DND-41 (cell line): ENCODE results near the gene DLG1.

Experiments used
- CTCF ChIP-seq: IDR thresholded peaks from 2 replicates; pipeline ENCODE4 v1.5.1; 2012; ENCODE audit warnings: borderline replicate concordance, low read length, moderate library complexity, mild to moderate bottlenecking; ENCODE audit not compliant: poor library complexity, severe bottlenecking; ENCODE audit errors: extremely low read depth
- EZH2 ChIP-seq: IDR thresholded peaks from 3 replicates; pipeline ENCODE4 v1.6.1; 2012; ENCODE audit warnings: borderline replicate concordance, low read depth, mild to moderate bottlenecking, moderate library complexity, low read length, inconsistent platforms; ENCODE audit not compliant: severe bottlenecking

- TF ChIP-seq CTCF (no peak), EZH2 (no peak)
These were observed 289.8 kb downstream of the DLG1 start for GRCh38 chr3:197008436-197009209.
